Activated naive CD8-positive, alpha-beta T cell treated with anti-CD3 and anti-CD28 coated beads, Interleukin-2, amount 50 U/mL, for 24 hours (primary cell): ENCODE measurements around the gene ZNF286A.
"Not testable (repeated sequence)": the region's sequence is repeated elsewhere in the genome, so short reads cannot be mapped to it uniquely, and the experiment has no call there.

Experiments
- ATAC-seq: fragments of 150-1000 bp; cut with Tn5 transposase; one replicate; pipeline ENCODE4 v1.10.0; 2021
- DNase-seq: peaks from one replicate; pipeline ENCODE4 v3.0.0; 2021
- H3K27ac Mint-ChIP-seq: one replicate; pipeline ENCODE4 v1.8.0; 2021; ENCODE audit warnings: mild to moderate bottlenecking, mixed read lengths
- H3K27me3 Mint-ChIP-seq: one replicate; pipeline ENCODE4 v1.8.0; 2021; ENCODE audit warnings: mixed read lengths
- H3K36me3 Mint-ChIP-seq: one replicate; pipeline ENCODE4 v1.8.0; 2021; ENCODE audit warnings: low read depth, mixed read lengths
- H3K4me1 Mint-ChIP-seq: one replicate; pipeline ENCODE4 v1.8.0; 2021; ENCODE audit warnings: mixed read lengths
- H3K4me3 Mint-ChIP-seq: one replicate; pipeline ENCODE4 v1.8.0; 2021; ENCODE audit warnings: mild to moderate bottlenecking, moderate library complexity, mixed read lengths
- H3K9me3 Mint-ChIP-seq: one replicate; pipeline ENCODE4 v1.8.0; 2021; ENCODE audit warnings: mixed read lengths

The ZNF286A gene

DNA sequence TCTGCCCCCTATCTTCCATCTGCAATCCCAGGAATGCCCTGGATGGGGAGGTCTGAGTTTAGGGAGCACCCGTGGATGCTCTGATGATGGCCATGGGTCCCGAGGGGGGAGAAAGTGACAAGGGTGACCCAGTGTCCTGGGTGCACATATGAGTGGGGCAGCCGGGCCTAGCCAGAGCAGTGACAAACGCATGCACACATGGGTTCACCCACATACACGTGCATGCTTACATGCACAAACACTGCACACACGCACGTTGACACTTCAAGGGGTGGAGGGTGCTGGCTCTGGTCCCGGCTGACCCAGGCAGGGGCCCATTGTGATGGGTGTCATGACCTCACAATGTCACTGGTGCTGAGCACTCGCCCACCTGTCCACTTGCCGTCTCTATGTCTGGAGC, 32.3 kb downstream of the ZNF286A start, which contains the start of gene TBC1D26:
TBC1D26 (plus strand) TSS at position 384 of the 400 bp plus-strand sequence. CDS start 3,066 bp downstream, outside the sequence.
- ATAC-seq, H3K36me3 Mint-ChIP-seq, H3K9me3 Mint-ChIP-seq, H3K27me3 Mint-ChIP-seq, H3K4me1 Mint-ChIP-seq, H3K27ac Mint-ChIP-seq, DNase-seq, H3K4me3 Mint-ChIP-seq: not testable (repeated sequence)

GRCh38 chr17:15733174-15733789, 33.7 kb downstream of the ZNF286A start:
- ATAC-seq, H3K4me1 Mint-ChIP-seq, H3K4me3 Mint-ChIP-seq, H3K36me3 Mint-ChIP-seq, H3K9me3 Mint-ChIP-seq, DNase-seq, H3K27me3 Mint-ChIP-seq, H3K27ac Mint-ChIP-seq: not testable (repeated sequence)

GRCh38 chr17:15736578-15736977, 37.0 kb downstream of the ZNF286A start:
- not testable (repeated sequence) for H3K27me3 Mint-ChIP-seq, H3K9me3 Mint-ChIP-seq, H3K36me3 Mint-ChIP-seq, ATAC-seq, H3K4me1 Mint-ChIP-seq, H3K4me3 Mint-ChIP-seq, DNase-seq, H3K27ac Mint-ChIP-seq

DNA sequence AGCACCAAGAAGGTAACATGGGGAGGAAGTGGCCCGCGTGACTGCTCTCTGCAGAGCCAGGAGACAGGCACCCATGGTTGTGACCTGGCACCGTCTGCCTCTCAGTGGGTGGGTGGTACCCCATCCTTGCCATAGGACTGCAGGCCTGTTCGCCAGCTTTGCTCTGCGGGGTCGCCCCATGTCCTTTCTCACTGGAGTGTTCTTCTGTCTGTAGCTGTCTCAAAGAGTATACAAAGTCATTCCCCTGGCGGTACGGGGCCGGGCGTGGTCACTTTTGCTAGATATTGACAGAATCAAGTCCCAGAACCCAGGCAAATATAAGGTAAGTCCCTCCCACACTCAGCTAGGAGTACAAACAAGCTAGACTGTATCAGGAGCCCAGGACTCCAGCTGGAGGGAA, 38.5 kb downstream of the ZNF286A start:
- H3K27me3 Mint-ChIP-seq = peaks cover 4% of the 10 kb centered on the region
- ATAC-seq = no peak
- DNase-seq = no peak
- no peaks in the 10 kb centered on the region for H3K4me1 Mint-ChIP-seq
- H3K27ac Mint-ChIP-seq = no peak overlapping the region
- no peaks in the 10 kb centered on the region for H3K36me3 Mint-ChIP-seq
- H3K4me3 Mint-ChIP-seq = no peak overlapping the region
- no peaks in the 10 kb centered on the region for H3K9me3 Mint-ChIP-seq

GRCh38 chr17:15739259-15739658, 39.7 kb downstream of the ZNF286A start:
- not testable (repeated sequence) for H3K27ac Mint-ChIP-seq, ATAC-seq, H3K36me3 Mint-ChIP-seq, DNase-seq, H3K4me1 Mint-ChIP-seq, H3K27me3 Mint-ChIP-seq, H3K9me3 Mint-ChIP-seq, H3K4me3 Mint-ChIP-seq

DNA sequence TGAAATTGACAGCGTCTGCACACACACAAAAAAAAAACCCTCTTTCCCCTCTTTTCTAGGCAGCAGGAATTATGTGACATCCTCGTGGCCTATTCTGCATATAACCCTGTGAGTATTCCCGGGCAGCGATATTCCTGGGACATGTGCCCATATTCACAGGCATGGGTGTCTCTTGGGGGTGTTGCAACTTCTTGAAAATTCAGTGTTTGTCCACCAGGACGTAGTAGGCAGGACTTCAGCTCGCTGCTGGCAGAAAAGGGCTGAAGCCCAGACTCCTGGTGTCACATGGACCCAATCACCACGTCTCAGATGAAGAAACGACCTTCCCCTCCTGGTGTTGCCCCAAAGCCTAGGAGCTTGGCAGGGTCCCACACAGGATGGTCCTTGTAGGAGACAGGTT, 40.5 kb downstream of the ZNF286A start:
- H3K4me3 Mint-ChIP-seq, DNase-seq, H3K9me3 Mint-ChIP-seq, H3K4me1 Mint-ChIP-seq, ATAC-seq, H3K36me3 Mint-ChIP-seq, H3K27ac Mint-ChIP-seq, H3K27me3 Mint-ChIP-seq: not testable (repeated sequence)

GRCh38 chr17:15740570-15741120, 41.1 kb downstream of the ZNF286A start:
- Mint-ChIP-seq H3K27ac (no peak overlapping the region), H3K4me3 (no peak overlapping the region), H3K9me3 (no peaks in the 10 kb centered on the region), H3K4me1 (no peaks in the 10 kb centered on the region), H3K27me3 (peaks cover 4% of the 10 kb centered on the region), H3K36me3 (no peaks in the 10 kb centered on the region)
- no peak for ATAC-seq
- DNase-seq = no peak

DNA sequence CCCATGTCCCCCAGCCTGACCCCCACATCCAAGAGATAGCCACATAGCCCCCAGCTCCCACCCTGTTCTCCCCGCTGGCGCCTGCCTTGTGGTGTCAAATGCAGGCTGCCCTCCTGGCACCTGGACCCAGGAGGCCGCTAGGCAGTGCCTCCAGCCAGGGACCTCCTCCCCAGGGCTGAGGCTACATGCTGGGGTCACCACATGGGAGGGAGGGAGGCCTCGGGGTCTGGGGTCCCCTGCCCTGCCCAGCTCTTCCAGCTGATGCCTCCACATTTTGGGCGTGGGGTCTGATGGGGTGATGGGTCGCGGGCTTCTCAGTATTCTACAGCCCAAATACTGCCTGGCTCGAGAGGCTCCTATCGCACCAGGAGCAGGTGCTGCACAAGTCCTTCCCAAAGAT, 42.1 kb downstream of the ZNF286A start:
- Mint-ChIP-seq H3K36me3 (no peaks in the 10 kb centered on the region), H3K27ac (no peak overlapping the region), H3K4me3 (no peak overlapping the region), H3K9me3 (no peaks in the 10 kb centered on the region), H3K27me3 (peaks cover 4% of the 10 kb centered on the region), H3K4me1 (no peaks in the 10 kb centered on the region)
- ATAC-seq (no peak), DNase-seq (no peak)

DNA sequence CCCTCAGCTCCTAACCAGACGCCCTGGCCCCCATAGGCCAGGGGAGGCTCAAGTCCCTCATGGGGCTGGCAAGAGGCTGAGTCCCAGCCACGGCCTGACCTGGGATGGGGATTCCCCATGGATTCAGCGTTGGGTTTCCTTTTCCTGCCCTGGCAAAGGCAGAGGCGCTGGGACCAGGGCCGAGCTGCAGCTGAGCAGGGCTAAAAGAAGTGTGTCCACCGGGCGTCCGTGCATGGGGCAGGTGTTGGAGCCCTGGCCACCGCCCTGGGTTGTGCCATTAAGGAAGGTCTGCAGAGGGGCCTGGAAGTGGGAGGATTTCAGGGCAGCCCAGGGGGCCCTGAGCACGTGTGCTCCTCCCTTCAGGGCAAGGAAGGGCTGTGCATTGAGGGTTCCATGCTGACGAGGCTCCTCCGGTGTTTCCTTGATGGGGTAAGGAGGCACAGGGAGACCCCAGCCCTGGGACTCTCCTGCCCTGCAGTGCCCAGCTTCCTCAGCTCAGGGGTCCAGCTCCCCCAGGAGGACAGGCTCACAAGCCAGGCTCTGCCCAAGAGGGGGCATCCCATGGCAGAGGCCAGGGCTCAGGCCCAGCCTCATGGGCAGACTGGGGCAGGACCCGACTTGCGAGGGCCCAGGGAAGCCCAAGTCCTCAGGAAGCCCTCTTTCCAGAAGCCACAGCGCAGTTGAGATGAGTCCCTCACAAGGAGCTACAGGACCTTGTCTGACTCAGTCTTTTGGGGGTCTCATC, 42.7 kb downstream of the ZNF286A start:
- Mint-ChIP-seq H3K36me3 (no peaks in the 10 kb centered on the region), H3K9me3 (no peaks in the 10 kb centered on the region), H3K27ac (no peak overlapping the region), H3K4me3 (no peak overlapping the region), H3K27me3 (peaks cover 5% of the 10 kb centered on the region), H3K4me1 (no peaks in the 10 kb centered on the region)
- DNase-seq (no peak), ATAC-seq (no peak)

- no peak for ATAC-seq
- Mint-ChIP-seq H3K9me3 (no peaks in the 10 kb centered on the region), H3K27me3 (peaks cover 5% of the 10 kb centered on the region)
Observed at GRCh38 chr17:15742921-15743320, 43.4 kb downstream of the ZNF286A start.

DNA sequence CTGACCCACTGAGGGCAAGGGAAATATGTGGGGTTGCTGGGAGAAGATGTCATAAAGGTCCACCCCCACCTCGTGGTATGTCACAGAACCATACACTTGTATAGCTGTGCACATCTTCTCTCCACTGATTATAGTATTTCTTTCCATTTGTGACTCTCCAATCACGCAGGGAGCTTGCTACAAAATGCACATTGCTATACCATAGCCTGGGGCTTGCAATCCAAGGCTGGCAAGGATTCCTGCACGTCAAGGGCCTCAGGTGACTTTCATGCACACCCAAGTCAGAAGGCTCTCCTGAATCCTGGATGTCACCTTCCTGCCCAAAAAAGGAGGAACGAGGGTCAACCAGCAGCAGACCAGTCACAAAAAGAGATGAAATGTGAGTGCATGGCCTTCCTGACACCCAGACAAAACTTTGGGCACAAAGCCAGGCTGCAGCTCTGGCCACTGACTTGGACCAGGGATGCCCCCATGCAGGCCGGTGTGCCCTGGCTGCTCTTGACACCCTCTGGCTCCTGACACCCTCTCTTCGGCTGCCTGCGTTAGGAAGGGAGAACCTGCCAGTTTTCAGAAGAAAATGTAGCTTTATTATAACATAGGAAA, 44.6 kb downstream of the ZNF286A start:
- Mint-ChIP-seq H3K36me3 (no peaks in the 10 kb centered on the region), H3K27me3 (peaks cover 5% of the 10 kb centered on the region), H3K4me3 (no peak overlapping the region), H3K27ac (no peak overlapping the region), H3K9me3 (no peaks in the 10 kb centered on the region), H3K4me1 (no peaks in the 10 kb centered on the region)
- ATAC-seq = no peak
- no peak for DNase-seq

More at GRCh38 chr17:15742921-15743320, 43.4 kb downstream of the ZNF286A start:
- DNase-seq = no peak
- Mint-ChIP-seq H3K36me3 (no peaks in the 10 kb centered on the region), H3K4me3 (no peak overlapping the region), H3K4me1 (no peaks in the 10 kb centered on the region), H3K27ac (no peak overlapping the region)

GRCh38 chr17:15744885-15745284, 45.3 kb downstream of the ZNF286A start:
- Mint-ChIP-seq H3K9me3 (no peaks in the 10 kb centered on the region), H3K36me3 (no peaks in the 10 kb centered on the region), H3K4me1 (no peaks in the 10 kb centered on the region), H3K4me3 (no peak overlapping the region), H3K27me3 (peaks cover 1% of the 10 kb centered on the region), H3K27ac (no peak overlapping the region)
- DNase-seq = no peak
- no peak for ATAC-seq

- not testable (repeated sequence) for H3K36me3 Mint-ChIP-seq, ATAC-seq, H3K4me1 Mint-ChIP-seq
Observed at GRCh38 chr17:15749403-15749802, 49.9 kb downstream of the ZNF286A start.

GRCh38 chr17:15768865-15769533, 69.4 kb downstream of the ZNF286A start:
- not testable (repeated sequence) for H3K4me1 Mint-ChIP-seq, H3K27ac Mint-ChIP-seq, H3K4me3 Mint-ChIP-seq, DNase-seq, H3K9me3 Mint-ChIP-seq, H3K27me3 Mint-ChIP-seq, ATAC-seq, H3K36me3 Mint-ChIP-seq

More at GRCh38 chr17:15749403-15749802, 49.9 kb downstream of the ZNF286A start:
- DNase-seq, H3K27ac Mint-ChIP-seq, H3K27me3 Mint-ChIP-seq, H3K9me3 Mint-ChIP-seq, H3K4me3 Mint-ChIP-seq: not testable (repeated sequence)
